ENCODE results near the gene MOB1A.
"Not testable (repeated sequence)": the region's sequence is repeated elsewhere in the genome, so short reads cannot be mapped to it uniquely, and the experiment has no call there.

- TF ChIP-seq SUZ12 (IDR thresholded peaks at IDR 0.05; ENCODE audit: extremely low read depth, insufficient read depth, insufficient read length); YY1 (IDR thresholded peaks at IDR 0.05; ENCODE audit: insufficient read depth, insufficient read length); ZNF274 (IDR thresholded peaks at IDR 0.05; ENCODE audit: low read depth, low read length): not testable (repeated sequence)
Observed at GRCh38 chr2:74121846-74122245, 56.8 kb downstream of the MOB1A start.

All from NT2/D1 (cell line).